Brain pericyte (primary cell): ENCODE measurements around the gene SPECC1.
A peak's percentile ranks its signal among the peaks of the same experiment; 100 is the strongest.
"Not testable (repeated sequence)": the region's sequence is repeated elsewhere in the genome, so short reads cannot be mapped to it uniquely, and the experiment has no call there.

Experiments
- DNase-seq: peaks from one replicate; pipeline ENCODE4 v3.0.0-alpha.2; 2012; ENCODE audit warnings: low read depth, low spot score

SPECC1 gene

DNA sequence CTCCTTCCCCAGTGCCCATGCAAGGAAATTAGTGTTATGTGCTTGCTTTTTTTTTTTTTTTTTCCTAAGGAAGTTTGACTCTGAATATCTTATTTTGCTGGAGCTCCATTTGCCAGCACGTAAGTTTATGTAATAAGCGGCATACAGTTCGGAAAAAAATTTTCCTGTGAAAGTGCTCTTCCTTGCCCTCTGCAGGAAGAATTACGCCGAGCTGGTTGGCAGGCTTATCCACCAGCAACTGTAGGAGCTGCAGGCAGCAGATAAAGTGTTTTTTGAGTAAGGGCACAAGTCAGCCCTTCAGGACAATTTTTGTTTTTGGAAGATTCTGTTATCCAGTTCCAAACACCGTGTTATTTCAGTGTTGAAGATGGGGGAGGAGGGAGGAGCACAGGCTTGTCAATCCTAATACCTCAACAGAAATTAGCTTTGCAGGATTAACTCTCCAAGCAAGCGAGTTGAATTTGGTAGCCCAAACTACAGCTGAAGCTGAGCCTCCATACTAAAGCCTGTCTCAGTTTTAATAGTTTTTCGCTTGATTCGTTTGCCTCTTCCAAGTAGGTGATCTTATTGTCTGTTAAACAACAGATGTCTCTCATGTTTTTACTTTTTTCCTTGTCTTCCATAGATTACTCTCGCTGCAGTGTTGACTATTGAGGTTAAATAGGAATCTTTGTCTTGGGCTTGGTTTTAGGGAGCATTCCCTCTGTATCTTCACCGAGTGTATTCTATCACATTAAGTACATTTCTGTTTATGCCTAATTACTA lies 1.1 kb downstream of the SPECC1 start:
- no peak for DNase-seq

- DNase-seq, result no peak
Observed at GRCh38 chr17:20010936-20011335, 1.8 kb downstream of the SPECC1 start.

GRCh38 chr17:20012017-20012536 lies 2.9 kb downstream of the SPECC1 start:
- no peak for DNase-seq

DNA sequence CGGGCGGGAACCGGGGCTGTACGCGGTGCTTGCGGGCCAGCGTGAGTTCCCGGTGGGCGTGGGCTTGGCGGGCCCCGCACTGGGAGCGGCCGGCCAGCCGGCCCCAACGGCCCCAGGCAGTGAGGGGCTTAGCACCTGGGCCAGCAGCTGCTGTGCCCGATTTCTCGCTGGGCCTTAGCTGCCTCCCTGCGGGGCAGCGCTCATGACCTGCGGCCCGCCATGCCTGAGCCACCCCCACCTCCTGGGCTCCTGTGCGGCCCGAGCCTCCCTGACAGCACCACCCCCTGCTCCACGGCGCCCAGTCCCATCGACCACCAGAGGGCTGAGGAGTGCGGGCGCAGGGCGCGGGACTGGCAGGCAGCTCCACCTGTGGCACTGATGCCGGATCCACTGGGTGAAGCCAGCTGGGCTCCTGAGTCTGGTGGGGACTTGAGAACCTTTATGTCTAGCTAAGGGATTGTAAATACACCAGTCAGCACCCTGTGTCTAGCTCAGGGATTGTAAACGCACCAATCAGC lies 7.4 kb downstream of the SPECC1 start:
- not testable (repeated sequence) for DNase-seq

GRCh38 chr17:20022701-20023100 lies 13.5 kb downstream of the SPECC1 start:
- DNase-seq, result no peak

DNA sequence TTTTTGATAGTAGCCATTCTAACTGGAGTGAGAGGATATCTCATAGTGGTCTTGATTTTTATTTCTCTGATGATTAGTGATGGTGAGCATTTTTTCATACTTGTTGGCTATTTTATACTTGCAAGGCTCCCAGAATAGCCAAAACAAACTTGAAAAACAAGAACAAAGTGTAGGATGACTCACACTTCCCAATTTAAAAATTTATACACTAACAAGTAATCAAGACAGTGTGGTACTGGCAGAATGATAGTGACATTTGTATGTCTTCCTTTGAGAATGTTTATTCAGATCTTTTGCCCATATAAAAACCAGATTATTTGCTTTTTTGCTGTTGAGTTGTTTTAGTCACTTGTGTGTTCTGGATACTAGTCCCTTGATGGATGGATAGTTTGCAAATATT lies 17.8 kb downstream of the SPECC1 start:
- no peak for DNase-seq

- no peak for DNase-seq
Observed at GRCh38 chr17:20028443-20028842, 19.3 kb downstream of the SPECC1 start.

GRCh38 chr17:20032636-20033035 lies 23.5 kb downstream of the SPECC1 start:
- DNase-seq, result no peak

DNA sequence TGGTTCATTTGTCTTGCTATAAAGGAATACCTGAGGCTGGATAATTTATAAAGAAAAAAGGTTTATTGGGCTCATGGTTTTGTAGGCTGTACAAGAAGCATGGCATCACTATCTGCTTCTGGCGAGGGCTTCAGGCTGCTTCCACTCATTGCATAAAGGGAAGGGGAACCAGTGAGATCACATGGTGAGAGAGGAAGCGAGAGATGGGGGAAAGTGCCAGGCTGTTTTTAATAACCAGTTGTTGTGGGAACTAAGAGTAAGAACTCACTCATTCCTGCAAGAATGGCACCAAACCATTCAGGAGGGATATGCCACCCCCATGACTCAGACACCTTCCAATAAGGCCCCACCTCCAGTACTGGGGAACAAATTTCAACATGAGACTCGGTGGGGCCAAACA lies 24.3 kb downstream of the SPECC1 start:
- no peak for DNase-seq

- no peak for DNase-seq
Observed at GRCh38 chr17:20035501-20035900, 26.3 kb downstream of the SPECC1 start.

- not testable (repeated sequence) for DNase-seq
Observed at GRCh38 chr17:20037286-20037685, 28.1 kb downstream of the SPECC1 start.

DNA sequence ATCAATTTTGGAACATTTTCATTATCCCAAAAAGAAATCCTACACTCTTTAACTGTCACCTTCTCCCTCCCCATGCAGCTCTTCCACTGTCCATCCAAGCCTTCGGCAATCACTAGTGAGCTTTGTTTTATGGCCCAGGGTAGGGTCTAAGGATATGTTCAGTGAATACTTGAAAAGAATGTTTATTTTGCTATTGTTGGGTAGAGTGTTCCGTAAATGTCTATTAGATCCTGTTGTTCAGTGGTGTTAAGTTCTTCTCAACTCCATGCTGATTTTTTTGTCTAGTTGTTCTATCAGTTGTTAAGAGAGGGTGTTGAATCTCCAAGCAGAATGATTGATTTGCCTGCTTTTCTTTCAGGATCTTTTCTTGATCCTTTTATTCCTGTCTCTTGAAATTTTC lies 29.9 kb downstream of the SPECC1 start:
- DNase-seq, result no peak

GRCh38 chr17:20040216-20040615 lies 31.1 kb downstream of the SPECC1 start:
- no peak for DNase-seq

DNA sequence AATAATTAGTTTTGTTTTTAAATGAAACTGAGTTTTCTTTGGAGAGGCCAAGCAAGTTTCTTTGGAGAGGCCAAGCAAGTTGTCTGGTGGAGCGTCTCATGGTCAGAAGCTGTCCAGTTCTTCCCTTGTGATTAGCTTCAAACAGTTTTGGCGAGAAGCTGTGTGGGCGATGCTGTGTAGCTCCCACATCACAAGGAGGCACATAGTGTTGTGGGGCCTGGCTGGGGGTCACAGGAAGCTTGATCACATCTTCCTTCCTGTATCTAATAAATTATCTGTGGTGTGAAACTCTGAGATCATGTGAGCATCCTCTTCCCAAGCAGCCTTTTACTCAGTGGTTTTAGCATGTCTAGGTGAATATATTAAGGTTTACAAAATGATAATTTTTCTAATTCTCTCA lies 33.9 kb downstream of the SPECC1 start:
- DNase-seq, result no peak

GRCh38 chr17:20045476-20045875 lies 36.3 kb downstream of the SPECC1 start:
- DNase-seq, result no peak

DNA sequence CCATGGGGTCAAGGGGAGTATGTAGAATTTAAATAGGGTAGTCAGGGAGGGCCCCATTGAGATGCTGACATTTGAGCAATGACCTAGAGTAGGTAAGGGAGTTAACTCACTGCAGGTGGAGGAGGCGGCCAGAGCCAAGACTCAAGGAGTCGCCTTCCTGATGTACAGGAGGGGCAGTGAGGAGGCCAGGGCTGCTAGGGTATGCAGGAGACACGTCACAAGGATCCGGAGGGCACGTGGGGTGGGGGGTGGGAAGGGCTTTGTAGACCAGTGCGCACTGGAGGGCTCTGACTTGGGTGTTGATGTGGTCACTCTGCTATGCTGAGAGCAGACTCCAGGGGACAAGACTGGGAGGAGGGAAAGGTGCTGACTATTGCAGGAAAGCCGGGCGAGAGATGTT lies 37.5 kb downstream of the SPECC1 start:
- DNase-seq, result no peak

DNA sequence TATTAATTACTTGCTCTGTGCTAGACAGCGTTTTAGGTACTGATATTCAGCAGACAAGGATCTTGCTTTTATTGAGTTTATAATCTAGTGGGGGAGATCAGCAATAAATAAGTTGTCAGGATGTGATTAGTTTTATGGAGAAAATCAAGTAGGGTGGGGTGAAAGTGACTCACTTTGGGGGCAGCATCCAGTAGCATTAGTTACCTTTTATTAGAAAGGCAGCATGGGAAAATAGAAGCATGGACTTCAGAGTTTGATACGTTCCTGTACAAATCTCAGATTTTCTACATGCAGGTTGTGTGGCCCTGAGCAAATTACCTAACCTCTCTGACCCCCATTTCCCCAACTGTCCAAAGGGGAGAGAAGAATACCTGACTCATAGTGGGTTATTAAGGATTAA lies 42.5 kb downstream of the SPECC1 start:
- DNase-seq, result no peak

DNA sequence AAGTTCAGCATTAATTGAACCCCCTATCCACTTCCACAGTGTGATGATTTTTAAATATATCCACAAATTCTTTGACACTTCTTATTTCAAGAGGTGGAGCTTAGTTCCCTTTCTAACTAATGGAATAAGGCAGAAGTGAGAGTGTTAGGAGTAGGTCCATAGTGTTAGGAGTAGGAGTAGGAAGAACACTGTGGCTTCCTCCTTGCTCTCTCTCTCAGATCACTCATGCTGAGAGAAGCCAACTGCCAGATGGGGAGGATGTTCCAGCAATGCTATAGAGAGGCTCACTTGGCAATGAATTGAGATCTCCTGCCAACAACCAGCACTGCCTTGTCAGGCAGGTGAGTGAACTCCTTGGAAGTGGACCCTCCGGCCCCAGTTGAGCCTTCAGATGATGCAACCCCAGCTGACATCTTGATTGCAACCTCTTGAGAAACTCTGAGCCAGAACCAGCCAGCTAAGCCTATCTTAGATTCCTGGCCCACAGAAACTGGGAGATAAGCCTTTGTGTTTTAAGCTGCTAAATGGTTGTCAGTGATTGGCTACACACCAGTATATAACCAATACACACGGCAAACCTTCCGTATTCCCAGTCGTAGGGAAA lies 44.3 kb downstream of the SPECC1 start:
- no peak for DNase-seq

DNA sequence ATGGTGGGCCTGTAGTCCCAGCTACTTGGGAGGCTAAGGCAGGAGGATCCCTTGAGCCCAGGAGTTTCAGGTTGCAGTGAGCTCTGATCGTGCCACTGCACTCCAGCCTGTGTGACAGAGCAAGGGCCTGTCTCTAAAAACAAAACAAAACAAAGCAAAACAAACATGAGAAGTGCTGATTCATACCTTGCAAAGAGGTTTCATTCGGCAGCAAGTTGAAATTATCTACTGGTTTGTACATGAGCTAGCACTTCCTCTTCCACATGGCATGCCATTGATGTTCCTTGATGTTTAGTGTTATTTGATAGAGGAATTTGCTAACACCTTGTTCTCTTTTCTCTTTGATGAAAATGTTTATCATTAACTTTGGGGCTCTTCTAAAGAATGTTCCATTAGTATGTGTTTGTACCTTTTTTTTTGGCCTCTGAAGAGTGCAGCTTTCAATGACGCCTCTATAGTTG lies 50.6 kb downstream of the SPECC1 start:
- no peak for DNase-seq

GRCh38 chr17:20063665-20064648 lies 54.8 kb downstream of the SPECC1 start:
- peak; percentile 81 for DNase-seq

GRCh38 chr17:20066253-20066652 lies 57.1 kb downstream of the SPECC1 start:
- no peak for DNase-seq

DNA sequence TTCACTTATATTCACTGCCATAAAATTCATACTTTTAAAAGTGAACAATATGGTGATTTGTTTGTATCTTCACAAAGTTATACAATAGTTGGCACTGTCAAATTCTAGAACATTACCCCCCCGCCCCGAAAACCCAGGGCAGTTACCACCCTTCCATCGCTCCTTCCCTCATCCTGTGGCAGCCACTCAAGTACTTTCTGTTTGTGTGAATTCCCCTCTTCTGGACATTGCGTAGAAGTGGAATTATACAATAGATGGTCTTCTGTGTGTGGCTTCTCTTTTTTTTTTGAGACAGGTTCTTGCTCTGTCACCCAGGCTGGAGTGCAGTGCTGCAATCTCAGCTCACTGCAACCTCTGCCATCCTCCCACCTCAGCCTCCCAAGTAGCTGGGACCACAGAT lies 58.6 kb downstream of the SPECC1 start:
- no peak for DNase-seq
